HG02763 (cell line): ENCODE measurements around the gene SERPINI1.

Source experiments
- ATAC-seq: cut with Tn5 transposase; IDR thresholded peaks from one replicate; pipeline ENCODE4 v1.9.1; 2021; ENCODE audit warnings: mild to moderate bottlenecking, moderate library complexity; ENCODE audit not compliant: unreplicated experiment

Gene SERPINI1

DNA sequence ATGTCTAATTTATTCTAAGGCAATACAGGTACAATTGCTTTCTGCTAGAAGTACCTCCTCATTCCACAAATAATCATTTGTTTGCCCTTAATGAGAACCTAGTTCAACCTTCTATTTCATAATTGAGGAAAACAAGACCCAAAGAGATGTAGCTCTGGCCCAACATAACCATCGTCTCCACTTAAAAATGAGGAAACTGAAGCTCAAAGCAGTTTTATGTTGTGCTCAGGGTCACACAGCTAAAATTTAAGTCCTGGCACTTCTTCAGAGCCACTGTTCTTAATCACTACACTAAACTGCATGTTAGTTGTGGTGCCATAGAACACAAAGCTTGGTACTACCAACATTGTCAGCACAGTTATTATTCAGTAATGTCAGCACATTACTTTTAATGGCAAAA is 108.0 kb downstream of the SERPINI1 start:
- no peak for ATAC-seq

DNA sequence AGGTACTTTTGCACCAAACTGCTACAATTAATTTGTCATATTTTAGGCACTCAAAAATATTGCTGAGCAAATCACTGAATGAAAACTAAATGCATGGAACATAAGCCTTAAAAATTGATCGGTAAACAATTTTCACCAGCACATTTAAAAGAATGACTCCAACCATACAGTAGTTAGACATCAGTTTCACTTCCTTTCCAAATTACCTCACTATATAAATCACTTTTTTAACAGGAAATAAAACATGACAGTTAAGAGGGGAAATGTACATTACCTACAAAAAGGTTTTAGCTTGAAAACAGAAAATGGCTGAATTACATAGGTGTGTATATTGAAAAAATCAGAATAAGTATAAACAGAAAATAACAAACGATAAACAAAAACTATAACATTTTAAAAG is 108.4 kb downstream of the SERPINI1 start:
- ATAC-seq: no peak

DNA sequence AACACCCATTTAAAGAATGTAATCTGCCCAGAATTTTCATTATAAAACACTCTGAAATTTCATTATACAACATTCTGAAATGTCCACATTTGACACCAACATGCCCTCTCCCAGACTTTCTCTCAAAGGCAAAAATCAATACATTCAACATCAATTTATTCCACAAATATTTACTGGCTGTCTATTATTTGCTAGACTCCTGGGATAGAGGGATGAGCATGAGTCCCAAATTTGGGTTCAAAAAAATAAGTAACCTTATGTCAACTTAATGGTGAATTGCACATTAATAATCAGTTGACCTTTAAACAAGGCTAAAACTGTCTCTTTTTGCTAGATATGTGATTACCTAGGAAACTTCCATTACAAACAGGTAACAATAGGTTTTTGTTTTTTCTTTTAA is 109.0 kb downstream of the SERPINI1 start:
- ATAC-seq: no peak

DNA sequence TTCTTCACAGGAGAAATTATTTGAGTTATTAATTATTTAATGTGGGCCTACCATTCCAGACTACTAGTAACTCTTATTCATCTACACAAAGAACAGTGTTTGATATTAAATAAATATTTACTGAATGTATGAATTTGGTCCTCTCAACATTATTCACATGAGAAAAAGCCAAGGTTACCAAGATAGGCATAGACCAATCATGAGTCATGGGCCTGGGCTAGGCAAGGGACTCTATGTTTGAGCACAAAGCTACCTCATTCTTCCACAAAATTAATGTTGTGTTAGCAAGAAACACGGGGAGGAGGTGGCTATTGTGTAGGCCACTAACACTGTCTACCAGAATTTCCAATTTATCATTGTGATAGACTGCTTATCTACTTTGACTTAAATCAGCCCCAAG is 115.7 kb downstream of the SERPINI1 start:
- no peak for ATAC-seq

DNA sequence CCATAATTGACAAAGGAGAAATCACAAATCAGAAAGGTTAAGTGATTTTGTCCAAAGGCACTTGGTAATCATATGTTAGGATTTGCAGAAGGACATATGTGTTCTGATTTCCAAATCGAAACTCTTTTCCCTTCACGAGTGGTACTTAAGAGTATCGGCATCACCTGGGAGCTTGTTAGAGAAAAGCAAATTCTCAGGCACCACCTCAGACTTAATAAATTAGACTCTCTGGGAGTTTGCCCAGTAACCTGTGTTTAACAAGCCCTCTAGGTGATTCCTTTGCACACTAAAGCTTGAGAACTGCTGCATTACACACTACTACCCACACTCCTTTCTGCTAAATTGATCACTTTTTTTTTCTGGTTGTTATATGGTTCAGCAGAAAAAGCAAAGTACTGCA is 116.2 kb downstream of the SERPINI1 start:
- no peak for ATAC-seq

DNA sequence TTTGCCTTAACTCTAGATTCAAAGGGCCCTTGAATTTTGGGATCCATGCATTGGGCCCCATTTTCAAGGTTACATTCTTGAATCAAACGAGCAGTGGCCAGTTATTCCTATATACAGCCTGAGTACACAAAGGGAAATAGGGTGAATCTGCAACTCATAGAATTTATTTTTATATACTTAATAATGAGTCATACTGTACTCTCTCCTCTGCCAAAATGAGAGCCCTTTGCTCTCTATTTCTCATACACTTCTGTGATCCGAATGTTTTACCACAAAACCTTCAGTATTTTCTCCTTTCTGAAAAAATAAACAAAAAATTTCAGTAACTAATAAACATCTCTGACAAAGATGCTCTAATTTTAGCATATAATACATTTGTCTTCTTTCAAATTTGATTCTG is 116.7 kb downstream of the SERPINI1 start:
- no peak for ATAC-seq

DNA sequence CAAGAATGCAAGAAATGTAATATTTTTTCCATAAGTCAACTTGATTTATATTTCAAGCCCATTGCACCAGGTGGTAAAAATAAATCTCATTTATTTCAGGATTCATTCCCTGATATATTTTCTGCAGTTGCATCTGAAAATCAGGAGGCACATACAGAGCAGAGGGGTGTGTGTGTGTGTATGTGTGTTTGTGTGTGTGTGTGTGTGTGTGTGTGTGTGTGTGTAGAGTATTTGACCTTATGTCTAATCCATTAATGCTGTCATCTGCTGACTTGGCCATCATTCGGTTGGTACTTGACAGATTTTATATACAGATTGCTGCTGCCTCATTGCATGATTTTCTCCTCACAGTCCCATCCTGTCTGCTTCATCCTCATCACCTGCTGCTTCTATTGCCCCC is 118.5 kb downstream of the SERPINI1 start:
- ATAC-seq: no peak

DNA sequence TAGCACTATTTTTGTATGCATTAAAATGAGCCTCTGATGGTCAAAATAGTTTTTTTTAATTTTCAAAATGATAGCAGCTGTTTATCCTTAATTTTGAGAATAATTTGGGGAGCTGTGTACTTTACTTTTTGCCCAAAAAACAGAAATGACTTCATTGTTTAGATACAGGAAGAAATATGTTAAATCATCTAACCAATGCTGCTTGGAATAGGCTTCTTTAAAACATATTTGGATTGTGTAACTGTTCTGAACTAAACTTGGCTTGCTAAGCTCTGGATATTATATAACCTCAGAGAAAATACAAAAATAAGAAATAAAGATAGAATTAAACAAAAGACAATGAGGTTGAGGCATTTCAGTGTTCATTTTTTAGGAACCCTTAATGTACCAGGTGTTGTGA is 119.3 kb downstream of the SERPINI1 start:
- no peak for ATAC-seq

DNA sequence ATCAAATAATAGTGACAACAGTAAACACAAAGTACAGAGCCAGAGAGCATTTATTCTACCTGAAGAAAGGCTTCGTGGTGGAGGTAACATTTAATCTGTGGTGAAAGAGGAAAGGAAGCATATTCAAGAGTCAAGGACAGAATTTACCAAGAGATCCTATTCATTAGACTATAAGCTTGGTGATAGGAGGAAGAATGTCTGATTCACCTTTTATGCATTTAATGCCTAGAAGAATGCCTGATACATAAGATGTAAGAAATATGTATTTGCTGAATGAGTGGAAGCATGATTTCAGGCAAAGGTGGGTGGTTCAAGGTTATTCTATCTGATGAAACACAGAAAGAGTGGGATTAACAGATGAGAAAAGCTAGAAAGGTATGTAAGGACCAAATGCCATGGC is 119.8 kb downstream of the SERPINI1 start:
- ATAC-seq: no peak

DNA sequence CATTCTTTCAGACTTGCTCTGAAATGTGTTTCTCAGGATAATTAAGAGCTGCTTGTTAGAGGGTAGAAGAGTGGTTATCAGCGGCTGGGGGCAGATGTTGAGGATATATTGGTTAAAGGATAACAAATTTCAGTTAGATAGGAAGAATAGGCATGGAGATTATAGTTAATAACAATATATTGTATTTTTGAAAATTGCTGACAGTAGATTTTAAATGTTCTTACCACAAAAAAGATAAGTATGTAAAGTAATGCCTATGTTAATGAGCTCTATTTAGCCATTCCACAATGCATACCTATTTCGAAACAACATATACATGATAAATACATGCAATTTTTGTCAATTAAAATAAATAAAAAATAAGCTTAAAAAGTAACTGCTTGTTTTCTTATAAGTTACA is 123.3 kb downstream of the SERPINI1 start:
- ATAC-seq: no peak

DNA sequence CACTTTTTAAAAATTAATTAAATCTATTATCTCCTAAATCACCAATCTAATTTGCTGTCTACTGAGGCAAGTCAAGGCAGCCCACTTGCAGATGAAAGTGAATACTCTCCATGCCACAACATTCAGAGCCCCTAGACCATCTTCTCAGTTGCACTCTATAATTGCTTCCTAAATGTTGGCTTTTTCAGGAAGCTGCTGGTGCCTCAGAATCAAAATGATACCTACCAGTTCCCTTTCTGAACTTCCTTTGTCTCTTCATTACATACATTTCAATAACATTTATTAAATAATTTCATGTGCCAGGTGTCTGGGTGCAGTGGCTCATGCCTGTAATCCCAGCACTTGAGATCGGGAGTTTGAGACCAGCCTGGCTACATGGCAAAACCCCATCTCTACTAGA is 124.1 kb downstream of the SERPINI1 start:
- ATAC-seq: no peak

DNA sequence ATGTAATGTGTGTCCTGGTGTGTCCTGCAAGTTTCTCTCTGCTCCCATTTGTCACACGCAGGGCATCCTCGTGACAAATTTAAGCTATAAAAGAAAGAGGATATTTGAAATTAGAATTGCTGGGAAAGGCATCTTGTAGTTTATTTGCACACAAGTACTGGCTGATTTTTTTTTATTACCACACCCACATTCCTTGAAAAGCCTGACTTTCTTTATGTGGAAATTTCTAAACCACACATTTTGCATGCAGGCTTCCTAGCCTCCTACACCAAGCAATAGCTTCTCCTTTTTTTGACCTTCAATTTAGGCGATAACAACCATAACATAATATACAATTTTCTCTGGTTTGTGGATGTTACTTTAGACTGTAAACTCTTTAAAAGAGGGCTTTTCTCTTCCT is 126.1 kb downstream of the SERPINI1 start:
- no peak for ATAC-seq

DNA sequence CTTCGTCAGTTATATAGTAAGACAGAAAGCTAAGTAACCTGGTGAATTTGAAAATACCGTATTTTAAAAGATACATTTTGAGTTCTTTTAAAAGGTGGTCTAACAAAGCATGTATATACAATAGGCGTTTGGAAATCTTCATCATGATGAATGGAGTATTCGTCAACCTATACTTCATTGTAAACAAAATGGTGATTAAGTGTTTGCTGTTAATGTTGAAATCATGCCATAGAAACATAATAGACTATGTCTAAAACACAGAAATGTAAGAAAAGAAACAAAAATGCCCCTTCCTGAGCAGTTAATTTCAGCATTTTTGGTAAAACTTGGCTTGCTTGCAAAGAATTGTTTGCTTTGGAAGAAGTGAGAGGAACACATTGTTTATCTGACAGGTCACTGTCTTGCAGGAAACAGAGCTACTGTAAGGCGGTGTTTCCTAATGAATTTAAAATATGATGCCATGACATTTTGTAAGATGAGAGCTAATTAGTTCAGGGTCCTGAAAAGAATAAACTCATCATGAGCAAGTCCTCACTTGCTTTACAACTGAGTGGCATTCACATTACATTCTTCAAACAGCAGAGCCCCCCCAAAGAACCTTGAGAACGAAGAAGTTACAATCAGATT is 126.7 kb downstream of the SERPINI1 start:
- no peak for ATAC-seq

DNA sequence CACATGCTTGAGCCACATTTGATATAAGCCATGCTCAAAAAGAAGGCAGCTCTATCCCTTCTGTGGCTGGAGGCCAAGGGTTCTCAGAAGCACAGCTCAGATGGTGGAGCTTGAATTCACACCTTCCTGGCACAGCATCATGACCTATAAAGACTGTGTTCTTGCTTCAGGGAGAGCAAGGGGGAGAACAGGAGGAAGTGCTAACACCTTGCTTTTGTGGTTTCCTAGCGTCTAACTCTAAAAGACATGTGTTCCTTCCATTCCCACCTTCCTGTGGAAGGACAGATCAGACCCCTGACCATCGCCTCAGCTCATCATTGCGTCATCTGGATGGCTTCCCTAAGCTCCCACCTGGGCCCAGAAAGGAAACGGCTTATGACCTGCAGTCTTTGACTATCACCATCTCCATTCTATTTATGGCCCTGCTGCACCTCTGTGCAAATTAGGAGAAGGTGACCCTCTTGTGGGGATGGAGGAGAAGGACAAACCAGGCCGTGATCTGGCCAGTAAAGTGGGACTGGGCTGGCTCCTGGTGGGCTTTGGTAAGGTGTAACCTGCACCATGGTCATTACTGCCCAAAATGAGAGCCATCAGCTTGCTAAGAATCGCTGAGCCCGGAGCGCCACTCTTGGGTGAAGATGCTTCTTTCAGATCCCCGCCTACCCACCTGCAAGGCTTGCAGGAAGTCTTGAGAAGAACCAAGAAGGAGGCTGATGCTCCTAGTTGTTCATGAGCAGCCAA is 128.5 kb downstream of the SERPINI1 start:
- no peak for ATAC-seq

DNA sequence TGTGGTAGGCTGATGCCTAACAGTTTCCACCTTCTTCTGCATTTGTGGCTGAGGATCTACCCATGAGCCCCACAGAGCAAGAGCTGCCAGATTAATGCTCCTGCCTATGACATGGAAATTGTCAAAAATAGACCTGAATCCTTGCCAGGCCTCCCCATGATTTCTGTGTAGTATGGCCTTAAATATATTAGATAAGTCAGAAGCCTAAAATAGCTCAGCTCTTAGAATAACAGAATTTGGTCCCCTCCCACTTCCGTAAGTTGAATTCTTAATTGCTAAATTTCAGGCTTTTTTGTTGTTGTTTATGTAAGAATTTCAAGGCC is 129.0 kb downstream of the SERPINI1 start:
- no peak for ATAC-seq

DNA sequence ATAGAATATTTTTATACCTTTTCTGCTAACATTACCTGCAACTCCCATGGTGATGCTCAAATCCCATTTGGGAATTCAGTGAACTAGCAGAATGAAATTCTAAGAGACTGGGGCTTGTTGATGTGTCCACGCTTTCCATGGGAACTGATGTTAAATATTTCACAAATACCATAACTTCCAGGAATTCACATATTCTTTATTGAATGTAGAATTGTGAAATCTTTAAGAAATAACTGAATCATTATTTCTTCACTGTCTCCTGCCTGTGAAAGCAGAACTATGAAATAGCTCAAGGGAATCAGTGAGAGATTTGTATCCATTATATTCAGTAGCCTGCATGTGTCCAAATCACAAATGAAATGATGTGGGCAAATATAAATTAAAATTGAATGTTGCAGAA is 130.8 kb downstream of the SERPINI1 start:
- ATAC-seq: no peak

DNA sequence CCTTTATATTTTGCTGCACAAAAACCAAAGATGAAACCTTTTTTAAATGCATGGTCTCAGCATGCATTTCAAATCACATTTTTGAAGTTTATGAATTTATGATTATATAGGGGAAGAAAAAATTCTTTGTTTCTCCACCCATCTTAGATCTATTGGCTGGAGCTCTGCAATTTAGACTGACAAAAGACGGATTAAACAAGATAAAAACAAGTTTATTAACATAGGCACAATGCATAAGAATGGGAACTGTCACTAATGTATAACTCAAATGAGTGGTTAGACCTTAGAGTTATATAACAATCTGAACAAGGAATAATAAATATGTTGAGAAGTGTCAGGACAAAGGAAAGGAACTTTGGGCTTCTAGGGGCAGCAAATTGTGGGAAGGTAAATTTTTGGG is 132.5 kb downstream of the SERPINI1 start:
- no peak for ATAC-seq

DNA sequence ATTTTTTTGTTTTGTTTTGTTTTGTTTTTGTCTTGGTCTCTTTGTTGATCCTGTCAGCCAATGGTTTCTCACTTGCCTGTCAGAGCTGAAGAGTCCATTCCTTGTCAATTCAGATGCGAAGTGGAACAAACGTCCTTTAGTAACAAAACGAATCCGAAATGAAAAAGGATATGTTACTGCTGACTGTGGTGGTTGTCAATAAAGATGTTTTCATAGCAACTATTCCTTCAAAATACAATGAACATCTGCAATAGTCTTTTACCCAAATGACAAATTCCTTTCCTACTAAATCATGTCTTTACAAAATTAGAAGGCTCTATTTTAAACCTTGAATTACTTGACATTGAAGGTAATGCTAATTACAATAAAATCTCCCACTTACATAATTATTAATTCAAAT is 134.7 kb downstream of the SERPINI1 start:
- ATAC-seq: no peak

DNA sequence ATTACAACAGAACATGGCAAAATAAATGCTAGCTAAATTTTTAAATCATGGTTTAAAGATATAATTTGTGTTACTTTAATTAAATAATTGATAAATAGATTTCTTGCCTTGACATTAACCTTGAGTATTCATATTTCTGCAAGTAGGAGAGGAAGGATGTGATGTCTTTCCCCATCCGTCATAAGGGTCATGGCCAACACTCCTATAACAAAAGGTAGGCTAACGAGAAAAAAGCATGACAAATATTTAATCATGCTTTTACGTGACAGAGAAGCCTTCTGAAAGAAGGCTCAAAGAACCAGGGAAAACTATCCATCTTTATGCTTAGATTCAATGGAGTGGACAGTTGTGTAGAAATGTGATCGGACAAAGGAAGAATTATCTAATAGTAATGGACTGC is 135.2 kb downstream of the SERPINI1 start:
- no peak for ATAC-seq

DNA sequence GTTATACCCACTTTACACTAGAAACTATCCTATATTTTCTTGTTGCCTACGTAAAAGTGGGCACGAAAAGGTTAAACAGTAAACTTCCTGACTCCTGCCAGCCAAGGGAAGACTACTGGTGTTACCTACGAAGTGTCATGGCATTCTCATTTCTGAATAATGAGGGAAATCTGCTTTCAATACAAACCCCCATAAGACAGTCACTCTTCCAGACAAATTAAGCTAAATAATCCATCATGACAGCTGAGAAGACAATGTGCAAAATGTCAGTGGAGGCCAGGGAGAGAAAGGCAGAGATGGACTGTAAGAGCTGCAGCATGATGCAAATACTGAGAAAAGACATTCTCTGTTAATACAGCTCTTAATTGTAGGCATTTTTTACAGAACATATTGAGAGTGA is 136.5 kb downstream of the SERPINI1 start:
- ATAC-seq: no peak

DNA sequence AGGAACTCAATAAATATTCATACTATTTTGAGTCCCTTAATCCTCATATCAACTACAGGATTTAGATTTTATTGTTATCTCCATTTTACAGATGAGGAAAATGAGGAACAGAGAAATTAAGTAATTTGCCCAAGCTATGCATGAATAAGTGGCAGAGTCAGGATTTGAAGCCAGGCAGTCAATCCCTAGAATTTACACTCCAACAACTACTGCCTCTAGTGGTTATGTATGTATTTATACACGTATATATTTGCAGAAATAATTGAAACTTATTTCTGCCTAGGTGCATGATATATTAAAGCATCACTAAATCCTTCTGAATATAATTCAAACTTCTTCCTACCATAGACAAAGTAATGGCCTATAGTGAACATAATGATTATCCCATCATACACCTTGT is 137.4 kb downstream of the SERPINI1 start:
- no peak for ATAC-seq

DNA sequence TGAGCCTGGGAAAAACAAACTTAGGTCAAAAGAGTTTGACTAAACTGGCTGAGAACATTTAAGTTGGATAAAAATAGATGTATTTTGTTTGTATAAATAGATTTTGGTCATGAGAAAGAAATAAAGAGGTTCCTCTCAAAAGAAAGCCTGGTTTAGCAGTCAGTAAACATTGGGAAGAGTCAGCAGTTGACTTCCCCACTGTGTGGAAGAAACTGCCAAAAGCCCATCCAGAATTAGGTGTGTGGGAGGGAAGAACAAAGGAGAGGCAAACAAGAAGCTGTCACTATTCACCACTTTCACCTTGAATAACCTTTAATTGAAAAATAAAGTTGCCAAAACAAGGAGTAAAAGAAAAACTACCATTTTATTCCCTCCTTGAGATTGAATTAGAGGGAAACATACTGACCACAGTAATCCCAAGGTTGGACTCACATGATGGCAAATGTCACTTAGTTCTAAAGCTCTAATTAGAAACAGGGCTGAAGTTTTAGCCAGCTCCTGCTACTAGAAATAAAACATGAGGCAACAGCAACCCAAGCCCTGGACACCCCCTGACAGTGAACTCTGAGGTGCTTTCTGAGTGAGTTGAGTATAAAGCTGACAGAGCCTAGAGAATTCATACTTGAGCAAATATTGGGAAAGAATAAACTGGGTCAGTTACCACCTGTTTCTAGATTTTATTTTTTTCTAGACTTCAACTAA is 139.3 kb downstream of the SERPINI1 start:
- ATAC-seq: no peak
